Adrenal gland (tissue), 5 donors: ENCODE data around the gene TNS4.

Source experiments
- POLR2A ChIP-seq, 2 donors: fragments of 450-650 bp; IDR thresholded peaks; one replicate each; pipeline ENCODE4 v1.6.1; 2017; ENCODE audit warnings: antibody characterized with exemption in 2 of 2, mild to moderate bottlenecking in 2 of 2, moderate library complexity in 1 of 2
- TF ChIP-seq, protein P1 (sequence below), 6 experiments: fragments of 450-650 bp in 4 of 6; fragments of 200-600 bp in 2 of 6; sonication (generic) in 1 of 6; IDR thresholded peaks; 1 replicate in 5 of 6; 2 replicates in 1 of 6; pipeline versions ENCODE4 v1.5.1 to v1.8.0; 2016 to 2021; ENCODE audit warnings: antibody characterized with exemption in 6 of 6, mild to moderate bottlenecking in 2 of 6, moderate library complexity in 1 of 6
- donor health status: DM: no; HTN: no; CAD: no.

DNA sequence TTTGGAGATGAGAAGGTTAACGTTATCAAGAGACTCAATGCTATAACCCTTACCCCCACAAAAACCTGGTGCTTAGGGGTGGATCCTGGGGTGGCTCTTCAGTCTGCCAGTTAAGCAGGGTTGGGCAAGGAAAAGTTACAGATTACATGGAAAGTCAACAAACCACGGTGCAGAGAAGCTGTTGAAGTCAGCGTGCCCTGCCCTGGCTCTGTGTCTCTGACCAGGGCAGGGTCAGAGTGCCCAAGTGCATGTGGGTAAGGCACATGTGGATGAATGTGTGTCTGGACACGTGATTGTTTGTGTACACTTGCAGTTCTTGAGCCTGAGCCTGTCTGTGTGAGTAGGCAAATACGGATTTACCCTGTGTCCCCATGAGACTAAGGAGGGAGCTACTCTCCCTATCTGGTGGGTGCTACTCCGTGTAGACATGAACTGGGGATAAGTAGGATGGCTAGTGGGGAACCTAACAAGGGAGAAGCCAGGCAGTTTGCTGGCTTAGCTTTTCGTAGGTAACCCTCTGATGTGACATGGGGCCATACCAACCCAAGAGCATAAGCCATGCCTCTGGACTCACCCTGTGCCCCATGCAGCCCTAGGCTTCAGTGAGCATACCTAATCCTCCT is 52.7 kb downstream of the TNS4 start:
- TF ChIP-seq POLR2A (IDR thresholded peaks at IDR 0.05), result no peak
- TF ChIP-seq, protein P1, sequence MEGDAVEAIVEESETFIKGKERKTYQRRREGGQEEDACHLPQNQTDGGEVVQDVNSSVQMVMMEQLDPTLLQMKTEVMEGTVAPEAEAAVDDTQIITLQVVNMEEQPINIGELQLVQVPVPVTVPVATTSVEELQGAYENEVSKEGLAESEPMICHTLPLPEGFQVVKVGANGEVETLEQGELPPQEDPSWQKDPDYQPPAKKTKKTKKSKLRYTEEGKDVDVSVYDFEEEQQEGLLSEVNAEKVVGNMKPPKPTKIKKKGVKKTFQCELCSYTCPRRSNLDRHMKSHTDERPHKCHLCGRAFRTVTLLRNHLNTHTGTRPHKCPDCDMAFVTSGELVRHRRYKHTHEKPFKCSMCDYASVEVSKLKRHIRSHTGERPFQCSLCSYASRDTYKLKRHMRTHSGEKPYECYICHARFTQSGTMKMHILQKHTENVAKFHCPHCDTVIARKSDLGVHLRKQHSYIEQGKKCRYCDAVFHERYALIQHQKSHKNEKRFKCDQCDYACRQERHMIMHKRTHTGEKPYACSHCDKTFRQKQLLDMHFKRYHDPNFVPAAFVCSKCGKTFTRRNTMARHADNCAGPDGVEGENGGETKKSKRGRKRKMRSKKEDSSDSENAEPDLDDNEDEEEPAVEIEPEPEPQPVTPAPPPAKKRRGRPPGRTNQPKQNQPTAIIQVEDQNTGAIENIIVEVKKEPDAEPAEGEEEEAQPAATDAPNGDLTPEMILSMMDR (IDR thresholded peaks at IDR 0.05), result no peak
